ENCODE data around the gene DHRS11.
"Not testable (repeated sequence)": the region's sequence is repeated elsewhere in the genome, so short reads cannot be mapped to it uniquely, and the experiment has no call there.

The DHRS11 gene

GRCh38 chr17:36594626-36595401, 3.1 kb downstream of the DHRS11 start:
- no peak for DNase-seq (ENCODE audit: low read depth)

- no peak for DNase-seq (ENCODE audit: low read depth)
Observed at GRCh38 chr17:36597226-36597625, 5.5 kb downstream of the DHRS11 start.

GRCh38 chr17:36597866-36598777, 6.4 kb downstream of the DHRS11 start:
- no peak for DNase-seq (ENCODE audit: low read depth)

DNA sequence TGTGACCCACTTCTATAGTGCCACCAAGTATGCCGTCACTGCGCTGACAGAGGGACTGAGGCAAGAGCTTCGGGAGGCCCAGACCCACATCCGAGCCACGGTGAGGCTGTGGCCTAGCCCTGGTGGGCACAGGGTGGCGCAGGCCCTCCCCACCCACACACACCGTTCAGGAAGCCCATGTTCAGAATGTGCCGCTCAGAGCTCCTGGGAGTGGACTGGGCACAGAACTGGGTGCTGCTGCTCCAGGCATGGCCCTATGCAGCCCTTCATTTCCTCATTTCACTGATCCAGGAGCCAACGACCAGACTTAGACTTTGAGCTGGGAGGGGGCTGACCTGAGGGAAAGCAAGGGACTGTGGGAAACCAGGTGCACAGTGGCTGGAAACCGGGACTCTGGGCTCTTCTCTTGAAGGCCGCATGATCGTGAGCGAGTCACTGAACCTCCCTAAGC, 7.3 kb downstream of the DHRS11 start:
- no peak for DNase-seq (ENCODE audit: low read depth)

- DNase-seq (ENCODE audit: low read depth) = no peak
Observed at GRCh38 chr17:36599546-36600250, 8.0 kb downstream of the DHRS11 start.

DNA sequence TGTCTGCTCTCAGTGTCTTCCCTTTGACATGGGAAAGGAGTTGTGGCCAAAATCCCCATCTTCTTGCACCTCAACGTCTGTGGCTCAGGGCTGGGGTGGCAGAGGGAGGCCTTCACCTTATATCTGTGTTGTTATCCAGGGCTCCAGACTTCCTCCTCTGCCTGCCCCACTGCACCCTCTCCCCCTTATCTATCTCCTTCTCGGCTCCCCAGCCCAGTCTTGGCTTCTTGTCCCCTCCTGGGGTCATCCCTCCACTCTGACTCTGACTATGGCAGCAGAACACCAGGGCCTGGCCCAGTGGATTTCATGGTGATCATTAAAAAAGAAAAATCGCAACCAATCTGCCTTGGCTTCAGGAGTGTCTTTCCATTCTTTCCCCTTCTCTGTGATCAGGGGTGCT, 8.8 kb downstream of the DHRS11 start:
- DNase-seq (ENCODE audit: low read depth) = no peak

DNA sequence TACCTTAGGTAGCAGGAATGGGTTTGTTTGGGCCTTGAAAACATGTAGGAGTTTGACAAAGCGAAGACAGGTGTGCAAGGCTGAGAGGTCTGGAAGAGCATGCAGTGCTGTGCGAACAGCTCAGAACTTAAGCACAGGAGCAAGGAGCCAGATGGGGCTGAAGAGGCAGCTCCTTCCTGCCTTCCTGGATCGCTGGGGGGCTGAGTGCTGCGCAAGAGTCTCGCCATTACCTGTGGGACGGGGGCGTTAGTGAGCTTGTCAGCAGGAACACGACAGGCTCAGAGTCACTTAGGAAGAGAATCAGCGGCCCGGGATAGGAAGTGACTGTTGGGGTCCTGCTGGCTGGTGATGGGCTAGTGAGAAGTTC, 9.2 kb downstream of the DHRS11 start:
- DNase-seq (ENCODE audit: low read depth) = peak; percentile 5

DNA sequence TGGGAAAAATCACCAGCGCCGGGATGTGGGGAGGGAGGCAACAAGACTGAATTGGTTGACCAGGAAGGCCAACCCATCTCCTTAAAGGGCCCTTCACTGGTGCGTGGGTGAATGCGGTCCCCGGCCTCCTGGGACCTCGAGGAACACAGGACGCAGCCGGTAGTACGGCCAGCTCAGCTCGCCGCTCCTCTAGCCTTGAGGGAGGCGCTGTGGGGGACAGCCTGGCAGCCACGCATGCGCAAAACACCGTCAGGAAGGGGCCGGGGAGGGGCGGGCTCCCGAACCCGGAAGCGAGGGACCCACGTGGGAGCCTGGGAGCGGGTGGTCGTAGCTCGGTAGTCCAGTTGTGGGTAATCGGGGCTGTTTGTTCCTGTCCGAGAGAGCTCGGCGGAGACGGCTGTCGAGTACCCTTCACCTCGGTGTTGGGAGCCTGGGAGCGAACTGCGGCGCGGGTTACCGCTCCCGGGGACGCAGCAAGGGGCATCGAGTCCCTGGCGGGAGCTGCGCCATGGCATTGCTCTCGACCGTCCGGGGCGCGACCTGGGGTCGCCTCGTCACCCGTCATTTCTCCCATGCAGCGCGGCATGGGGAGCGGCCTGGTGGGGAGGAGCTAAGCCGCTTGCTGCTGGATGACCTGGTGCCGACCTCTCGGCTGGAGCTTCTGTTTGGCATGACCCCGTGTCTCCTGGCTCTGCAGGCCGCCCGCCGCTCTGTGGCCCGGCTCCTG, 9.8 kb downstream of the DHRS11 start, which contains the start of gene MRM1:
Gene MRM1 (plus strand): TSS at position 281 of the 727 bp plus-strand sequence. CDS start 228 bp downstream, at position 509.
- peak; percentile 87 for DNase-seq (ENCODE audit: low read depth)

GRCh38 chr17:36602030-36602748, 10.5 kb downstream of the DHRS11 start:
- no peak for DNase-seq (ENCODE audit: low read depth)

- peak; percentile 44 for DNase-seq (ENCODE audit: low read depth)
Observed at GRCh38 chr17:36602924-36603384, 11.3 kb downstream of the DHRS11 start.

- DNase-seq (ENCODE audit: low read depth) = not testable (repeated sequence)
Observed at GRCh38 chr17:36605028-36605427, 13.3 kb downstream of the DHRS11 start.

DNA sequence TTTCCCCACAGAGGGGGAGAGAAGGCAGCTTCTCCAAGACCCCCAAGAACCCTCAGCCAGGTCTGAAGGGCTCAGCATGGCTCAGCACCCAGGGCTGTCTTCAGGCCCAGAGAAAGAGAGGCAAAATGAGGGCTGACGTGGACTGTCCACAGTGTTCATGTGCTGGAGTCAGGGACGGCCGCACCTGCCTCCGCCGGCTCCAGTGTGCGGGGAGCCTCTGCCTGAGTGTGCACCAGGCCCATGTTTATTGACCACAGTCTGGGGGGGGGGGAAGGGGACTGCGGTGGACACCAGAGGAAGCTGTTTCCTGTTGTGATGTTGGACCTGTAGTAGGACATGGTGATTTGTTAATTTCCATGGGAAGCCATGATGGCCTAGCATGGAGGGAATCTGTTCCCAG, 16.6 kb downstream of the DHRS11 start:
- DNase-seq (ENCODE audit: low read depth) = no peak

GRCh38 chr17:36608794-36609497, 17.3 kb downstream of the DHRS11 start:
- DNase-seq (ENCODE audit: low read depth) = no peak

DNA sequence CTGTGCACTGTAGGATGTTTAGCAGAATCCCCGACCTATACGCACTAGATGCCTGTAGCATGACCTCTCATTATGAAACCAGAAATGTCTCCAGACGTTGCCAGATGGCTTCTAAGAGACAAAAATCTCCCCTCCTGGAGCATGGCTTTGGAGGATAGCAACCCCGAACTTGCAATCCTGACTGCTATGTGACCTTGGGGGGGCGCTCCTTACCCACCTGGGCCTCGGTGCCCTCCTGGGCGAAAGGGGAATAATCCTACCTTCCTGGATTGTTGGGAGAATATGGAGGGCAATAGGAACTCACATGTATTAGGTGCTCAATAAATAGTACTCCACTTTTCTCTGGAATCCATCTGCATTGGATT, 17.8 kb downstream of the DHRS11 start:
- no peak for DNase-seq (ENCODE audit: low read depth)

GRCh38 chr17:36610474-36610873, 18.8 kb downstream of the DHRS11 start:
- no peak for DNase-seq (ENCODE audit: low read depth)

- DNase-seq (ENCODE audit: low read depth) = no peak
Observed at GRCh38 chr17:36611345-36612072, 19.8 kb downstream of the DHRS11 start.

GRCh38 chr17:36612323-36612722, 20.6 kb downstream of the DHRS11 start:
- DNase-seq (ENCODE audit: low read depth) = no peak

DNA sequence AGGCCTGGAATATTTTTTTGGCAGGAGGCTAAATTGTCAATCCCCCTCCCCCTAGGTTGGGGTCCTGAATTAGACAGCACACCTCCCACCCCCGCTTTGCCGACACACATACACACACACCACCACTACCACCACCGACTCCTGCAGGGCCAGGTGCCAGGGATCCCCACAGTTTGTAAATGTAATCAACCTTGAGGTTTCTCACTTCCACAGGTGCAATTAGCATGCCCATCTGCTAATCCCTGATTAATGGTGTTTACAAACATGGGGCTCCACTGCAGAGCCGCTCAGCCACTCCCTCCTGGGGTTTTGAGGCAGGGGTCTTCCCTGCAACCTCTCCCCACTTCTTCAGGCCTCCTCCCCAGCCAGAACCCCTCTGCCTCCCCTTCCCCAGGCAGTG, 21.5 kb downstream of the DHRS11 start:
- DNase-seq (ENCODE audit: low read depth) = no peak

DNA sequence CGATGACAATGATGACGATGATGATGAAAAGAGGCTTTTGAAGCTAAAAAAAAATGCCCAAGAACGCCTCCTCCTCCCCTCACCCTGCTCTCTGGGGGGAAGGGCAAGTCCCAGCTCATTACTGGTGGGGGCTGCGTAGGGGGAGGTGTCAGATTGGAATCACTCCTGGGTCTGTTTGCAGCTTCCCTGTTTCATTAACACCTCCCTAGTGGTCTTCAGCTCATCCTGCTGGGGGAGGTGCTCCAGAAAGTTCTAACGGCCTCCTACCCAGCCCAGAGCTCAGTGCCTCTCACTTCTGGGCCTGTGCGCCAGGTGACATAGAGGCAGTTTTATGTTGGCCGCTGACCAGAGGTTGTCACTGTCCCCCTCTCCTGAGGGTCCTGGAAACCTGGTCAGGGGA, 22.4 kb downstream of the DHRS11 start:
- DNase-seq (ENCODE audit: low read depth) = no peak

GRCh38 chr17:36614933-36615332, 23.3 kb downstream of the DHRS11 start:
- DNase-seq (ENCODE audit: low read depth) = no peak

Measured in stimulated activated CD8-positive, alpha-beta memory T cell treated with anti-CD3 and anti-CD28 coated beads, Interleukin-12 subunit alpha, Interleukin-12 subunit beta, amount 100 ng/mL, for 4 hours (primary cell).